NK-92 treated with Interleukin-12 subunit alpha and Interleukin-12 subunit beta, amount 100 ng/mL, for 24 hours (cell line): Measurements from ENCODE around the gene LRRTM3.

Source experiments
- DNase-seq: peaks from one replicate; lab custom pipeline; 2025; lab: John Stamatoyannopoulos, UW

Gene LRRTM3

GRCh38 chr10:67022099-67022498 is 96.3 kb downstream of the LRRTM3 start:
- DNase-seq, result no peak

- no peak for DNase-seq
Measured at GRCh38 chr10:67033878-67034277, 108.0 kb downstream of the LRRTM3 start.

- no peak for DNase-seq
Measured at GRCh38 chr10:67036808-67037207, 111.0 kb downstream of the LRRTM3 start.

GRCh38 chr10:67043041-67043440 is 117.2 kb downstream of the LRRTM3 start:
- no peak for DNase-seq

GRCh38 chr10:67045404-67045803 is 119.6 kb downstream of the LRRTM3 start:
- DNase-seq, result no peak

- DNase-seq, result no peak
Measured at GRCh38 chr10:67046507-67046906, 120.7 kb downstream of the LRRTM3 start.

GRCh38 chr10:67049988-67050387 is 124.2 kb downstream of the LRRTM3 start:
- DNase-seq, result no peak

- DNase-seq, result no peak
Measured at GRCh38 chr10:67050415-67050814, 124.6 kb downstream of the LRRTM3 start.

- no peak for DNase-seq
Measured at GRCh38 chr10:67072654-67073053, 146.8 kb downstream of the LRRTM3 start.

- DNase-seq, result no peak
Measured at GRCh38 chr10:67075491-67075971, 149.7 kb downstream of the LRRTM3 start.

GRCh38 chr10:67076144-67076543 is 150.3 kb downstream of the LRRTM3 start:
- DNase-seq, result no peak

GRCh38 chr10:67077376-67077775 is 151.5 kb downstream of the LRRTM3 start:
- DNase-seq, result no peak

- no peak for DNase-seq
Measured at GRCh38 chr10:67079126-67079525, 153.3 kb downstream of the LRRTM3 start.

- DNase-seq, result no peak
Measured at GRCh38 chr10:67086327-67087134, 160.7 kb downstream of the LRRTM3 start.

- DNase-seq, result no peak
Measured at GRCh38 chr10:67087135-67087425, 161.2 kb downstream of the LRRTM3 start.

GRCh38 chr10:67088036-67088435 is 162.2 kb downstream of the LRRTM3 start:
- no peak for DNase-seq

GRCh38 chr10:67095531-67095930 is 169.7 kb downstream of the LRRTM3 start:
- DNase-seq, result no peak

- no peak for DNase-seq
Measured at GRCh38 chr10:67098461-67098860, 172.6 kb downstream of the LRRTM3 start.

- no peak for DNase-seq
Measured at GRCh38 chr10:67100951-67101350, 175.1 kb downstream of the LRRTM3 start.

GRCh38 chr10:67107670-67108069 is 181.8 kb downstream of the LRRTM3 start:
- DNase-seq, result no peak

GRCh38 chr10:67110286-67110685 is 184.4 kb downstream of the LRRTM3 start:
- DNase-seq, result no peak

- no peak for DNase-seq
Measured at GRCh38 chr10:67112765-67113164, 186.9 kb downstream of the LRRTM3 start.

GRCh38 chr10:67114945-67115344 is 189.1 kb downstream of the LRRTM3 start:
- DNase-seq, result no peak

GRCh38 chr10:67115972-67116371 is 190.1 kb downstream of the LRRTM3 start:
- DNase-seq, result no peak
